ENCODE results near the gene LDLRAD4.

Gene LDLRAD4

DNA sequence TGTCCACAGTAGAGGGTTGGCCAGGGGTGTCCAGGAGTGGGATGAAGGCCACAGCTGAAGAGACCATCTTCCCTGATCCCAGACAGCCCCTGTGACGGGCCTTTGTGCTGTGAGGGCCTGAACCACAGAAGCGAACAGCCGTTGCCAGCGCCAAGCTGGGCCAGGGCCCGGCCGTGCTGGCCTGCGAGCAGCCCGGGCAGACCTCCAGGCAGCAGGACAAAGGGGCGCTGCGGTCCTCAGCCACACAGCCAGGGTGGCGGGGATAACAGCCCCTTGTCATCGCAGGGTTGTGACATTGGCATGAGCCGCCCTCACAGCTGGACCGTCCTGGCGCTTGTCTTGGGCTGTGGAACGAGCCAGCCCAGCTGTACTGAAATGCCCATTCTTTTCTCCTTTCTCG, 346.7 kb downstream of the LDLRAD4 start:
- POLR2A ChIA-PET, result no interaction called here
- TF ChIP-seq TARDBP (IDR thresholded peaks at IDR 0.05), result no peak
- TF ChIP-seq, protein P1, sequence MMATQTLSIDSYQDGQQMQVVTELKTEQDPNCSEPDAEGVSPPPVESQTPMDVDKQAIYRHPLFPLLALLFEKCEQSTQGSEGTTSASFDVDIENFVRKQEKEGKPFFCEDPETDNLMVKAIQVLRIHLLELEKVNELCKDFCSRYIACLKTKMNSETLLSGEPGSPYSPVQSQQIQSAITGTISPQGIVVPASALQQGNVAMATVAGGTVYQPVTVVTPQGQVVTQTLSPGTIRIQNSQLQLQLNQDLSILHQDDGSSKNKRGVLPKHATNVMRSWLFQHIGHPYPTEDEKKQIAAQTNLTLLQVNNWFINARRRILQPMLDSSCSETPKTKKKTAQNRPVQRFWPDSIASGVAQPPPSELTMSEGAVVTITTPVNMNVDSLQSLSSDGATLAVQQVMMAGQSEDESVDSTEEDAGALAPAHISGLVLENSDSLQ (IDR thresholded peaks at IDR 0.05), result no peak
- TF ChIP-seq SUZ12 (IDR thresholded peaks at IDR 0.05), result no peak
- TF ChIP-seq NFRKB (IDR thresholded peaks at IDR 0.05), result no peak
- no peak for TF ChIP-seq SP1 (IDR thresholded peaks at IDR 0.05)
- no peak for TF ChIP-seq HDGF (IDR thresholded peaks at IDR 0.05; ENCODE audit: borderline replicate concordance)
- TF ChIP-seq FOXA1 (IDR thresholded peaks at IDR 0.05), result no peak
- no peak for TF ChIP-seq ARNT (IDR thresholded peaks at IDR 0.05)
- TF ChIP-seq BHLHE40 (IDR thresholded peaks at IDR 0.05; ENCODE audit: borderline replicate concordance), result no peak
- no peak for TF ChIP-seq LEF1 (IDR thresholded peaks at IDR 0.05; ENCODE audit: borderline replicate concordance)
- no peak for TF ChIP-seq CTBP1 (IDR thresholded peaks at IDR 0.05; ENCODE audit: borderline replicate concordance)
- no peak for TF ChIP-seq ELF4 (IDR thresholded peaks at IDR 0.05)
- TF ChIP-seq FOXM1 (IDR thresholded peaks at IDR 0.05; ENCODE audit: borderline replicate concordance), result no peak

DNA sequence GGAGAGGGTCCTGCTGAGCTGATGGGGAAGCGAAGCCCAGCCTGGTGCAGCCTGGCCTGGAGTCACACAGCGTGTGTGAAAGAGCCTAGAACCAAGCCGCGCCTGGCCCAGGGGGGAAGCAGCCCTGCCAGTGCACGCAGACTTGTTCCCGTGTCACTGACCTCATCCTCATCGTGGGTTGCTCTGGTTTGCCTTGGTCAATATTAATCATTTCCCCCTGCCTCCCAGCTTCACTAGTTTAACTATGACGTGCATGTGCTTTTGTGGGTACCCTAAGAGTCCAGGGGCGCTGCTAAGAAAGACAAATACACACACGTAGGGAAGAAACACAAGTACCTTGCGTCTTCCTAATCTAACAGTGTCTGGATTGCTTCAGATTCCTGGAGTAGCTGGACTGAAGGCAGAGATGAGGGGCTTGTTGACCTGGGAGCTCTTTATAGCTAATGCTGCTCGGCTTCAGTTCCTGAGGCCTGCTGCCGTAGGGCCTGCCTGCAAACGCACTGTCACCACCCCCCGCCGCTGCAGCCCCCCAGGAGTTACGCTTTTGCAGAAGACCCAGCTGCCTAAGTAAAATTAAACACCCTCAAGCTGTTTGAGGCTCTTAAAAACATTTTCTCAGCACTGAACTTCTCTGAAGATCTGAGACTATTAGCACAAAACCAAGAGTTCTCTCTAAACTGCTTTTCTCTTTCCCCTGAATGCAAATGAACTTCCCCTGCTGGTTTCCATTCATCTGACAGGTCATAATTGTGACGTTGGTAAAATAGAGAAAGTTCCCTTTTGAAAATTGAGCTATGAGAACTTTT, 348.6 kb downstream of the LDLRAD4 start:
- no peak for DNase-seq (ENCODE audit: extremely low spot score)
- no peak for TF ChIP-seq TARDBP (IDR thresholded peaks at IDR 0.05)
- TF ChIP-seq L3MBTL2 (conservative IDR thresholded peaks at IDR 0.05), result no peak
- TF ChIP-seq SUZ12 (IDR thresholded peaks at IDR 0.05), result no peak
- TF ChIP-seq, protein P1 (IDR thresholded peaks at IDR 0.05), result no peak
- TF ChIP-seq ARNT (IDR thresholded peaks at IDR 0.05), result no peak
- TF ChIP-seq FOXA1 (IDR thresholded peaks at IDR 0.05), result no peak
- TF ChIP-seq FOXK2 (IDR thresholded peaks at IDR 0.05), result no peak
- no peak for TF ChIP-seq ELF4 (IDR thresholded peaks at IDR 0.05)
- no peak for TF ChIP-seq NFRKB (IDR thresholded peaks at IDR 0.05)
- TF ChIP-seq CTBP1 (IDR thresholded peaks at IDR 0.05; ENCODE audit: borderline replicate concordance), result no peak
- CTCF ChIA-PET, result interaction anchor here (0.5 to 0.6 kb wide), 2 partner anchors 9 to 101 kb away, joined by 3 read pairs; no protein-coding TSS in a partner anchor
- POLR2A ChIA-PET, result no interaction called here

More for the DNA sequence above, 346.7 kb downstream of the LDLRAD4 start:
- CTCF ChIA-PET, result no interaction called here
- no peak for DNase-seq (ENCODE audit: extremely low spot score)

DNA sequence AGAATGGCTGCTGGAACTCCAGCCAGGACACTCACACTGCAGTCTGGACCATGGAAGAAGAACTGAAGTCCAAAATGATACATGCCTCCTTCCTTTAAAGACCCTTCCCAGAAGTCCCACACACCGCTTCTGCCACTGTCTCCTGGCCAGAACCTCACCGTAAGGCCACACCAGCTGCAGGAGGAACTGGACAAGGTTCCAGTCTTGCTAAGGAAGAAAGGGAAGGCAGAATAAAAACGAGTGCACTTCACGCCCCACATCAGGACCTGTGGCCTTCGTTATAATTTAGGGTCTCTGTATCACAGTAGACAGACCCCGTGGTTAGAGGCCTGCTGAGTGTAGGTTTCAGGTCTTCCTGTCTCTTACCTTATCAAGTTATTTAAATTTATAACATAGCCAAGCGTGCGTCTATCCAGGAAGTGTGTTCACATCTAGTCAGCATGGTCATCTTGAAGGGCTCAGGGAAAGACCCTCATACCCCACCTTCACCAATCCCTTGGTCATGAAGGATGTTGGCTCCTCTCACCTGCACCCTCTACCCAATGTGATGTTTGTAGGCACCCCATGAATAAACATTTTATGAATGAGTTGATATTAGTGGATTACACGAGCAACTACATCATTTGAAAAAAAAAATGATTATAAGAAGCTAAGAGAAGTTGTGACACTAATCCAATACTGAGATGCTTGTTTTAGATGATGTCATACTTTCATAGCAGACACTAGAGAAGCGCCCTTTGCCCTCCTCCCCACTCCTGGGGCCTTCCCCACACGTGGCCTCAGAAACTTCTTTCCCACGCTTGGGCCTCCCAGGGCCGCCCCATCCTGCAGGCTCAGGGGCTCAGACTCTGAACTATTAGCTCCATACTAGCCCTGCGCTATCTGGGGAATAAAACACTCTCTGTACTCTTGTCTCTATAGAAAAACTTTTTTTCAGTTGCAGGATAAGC, 350.2 kb downstream of the LDLRAD4 start:
- no peak for DNase-seq (ENCODE audit: extremely low spot score)
- ChIA-PET CTCF (no interaction called here), POLR2A (no interaction called here)
- no peak for TF ChIP-seq ZNF384 (IDR thresholded peaks at IDR 0.05)
- TF ChIP-seq SP1 (IDR thresholded peaks at IDR 0.05), result no peak
- TF ChIP-seq ARNT (IDR thresholded peaks at IDR 0.05), result no peak
- no peak for TF ChIP-seq BHLHE40 (IDR thresholded peaks at IDR 0.05; ENCODE audit: borderline replicate concordance)
- no peak for TF ChIP-seq HDGF (IDR thresholded peaks at IDR 0.05; ENCODE audit: borderline replicate concordance)
- TF ChIP-seq FOXK2 (IDR thresholded peaks at IDR 0.05), result no peak
- TF ChIP-seq CTBP1 (IDR thresholded peaks at IDR 0.05; ENCODE audit: borderline replicate concordance), result no peak
- no peak for TF ChIP-seq FOXA1 (IDR thresholded peaks at IDR 0.05)
- TF ChIP-seq, protein P1 (IDR thresholded peaks at IDR 0.05), result no peak
- TF ChIP-seq TARDBP (IDR thresholded peaks at IDR 0.05), result no peak

DNA sequence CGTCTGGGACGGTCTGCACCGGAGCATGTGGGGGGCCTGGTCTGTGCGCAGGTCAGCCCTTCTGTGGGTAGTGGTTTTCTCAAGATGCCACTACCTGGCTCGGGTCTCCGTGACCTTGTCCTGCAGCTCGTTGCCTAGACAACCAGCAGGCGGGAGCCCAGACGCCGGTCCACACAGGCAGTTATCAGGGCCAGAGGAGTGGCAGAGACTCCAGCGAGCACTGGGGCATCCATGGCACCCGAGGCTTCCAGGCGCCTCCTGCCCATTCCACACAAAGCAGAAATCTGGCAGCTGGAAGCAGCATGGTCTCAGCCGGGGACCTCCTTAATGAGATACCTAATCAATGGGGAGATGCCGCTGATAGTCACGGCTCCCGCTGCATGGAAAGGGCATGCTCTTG, 351.7 kb downstream of the LDLRAD4 start:
- ChIA-PET CTCF (no interaction called here), POLR2A (no interaction called here)
- TF ChIP-seq ARNT (IDR thresholded peaks at IDR 0.05), result no peak
- no peak for TF ChIP-seq HDGF (IDR thresholded peaks at IDR 0.05; ENCODE audit: borderline replicate concordance)
- no peak for TF ChIP-seq L3MBTL2 (conservative IDR thresholded peaks at IDR 0.05)
- no peak for DNase-seq (ENCODE audit: extremely low spot score)

DNA sequence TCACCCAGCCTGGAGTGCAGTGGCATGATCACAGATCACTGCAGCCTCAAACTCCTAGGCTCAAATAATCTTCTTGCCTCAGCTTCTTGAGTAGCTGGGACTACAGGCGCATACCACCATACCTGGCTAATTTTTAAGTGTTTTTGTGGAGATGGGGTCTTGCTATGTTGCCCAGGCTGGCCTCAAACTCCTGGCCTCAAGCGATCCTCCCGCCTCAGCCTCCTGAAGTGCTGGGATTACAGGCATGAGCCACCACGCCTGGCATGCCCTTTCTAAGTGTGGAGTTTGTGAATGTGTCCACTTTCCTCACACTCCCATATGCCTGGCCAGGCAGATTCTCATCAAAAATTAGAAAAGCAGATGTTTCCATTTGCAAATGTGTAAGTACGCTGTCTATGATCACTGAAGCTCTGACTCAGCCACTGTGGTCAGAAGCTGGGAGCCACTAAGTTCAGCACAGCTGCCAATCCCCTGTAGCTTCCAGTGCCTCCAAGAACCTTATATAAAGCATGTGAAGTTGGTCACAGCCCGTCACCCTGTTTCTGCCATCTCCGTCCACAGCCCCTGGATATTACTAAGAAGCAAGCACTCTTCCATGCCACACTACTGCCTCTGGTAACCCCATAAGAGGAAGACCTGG, 352.4 kb downstream of the LDLRAD4 start:
- POLR2A ChIA-PET, result no interaction called here
- CTCF ChIA-PET, result no interaction called here
- DNase-seq (ENCODE audit: extremely low spot score), result no peak
- TF ChIP-seq L3MBTL2 (conservative IDR thresholded peaks at IDR 0.05) (no peak), NFRKB (IDR thresholded peaks at IDR 0.05) (no peak), TARDBP (IDR thresholded peaks at IDR 0.05) (no peak)
- TF ChIP-seq, protein P1 (IDR thresholded peaks at IDR 0.05), result no peak

Measured in HEK293T (cell line).